H9 (cell line): ENCODE results near the gene EPHB2. TPM values are rescaled to one million over a fixed set of nuclear protein-coding genes. Genes with fewer than 3 reads are reported as not detected.

Experiments
- DNase-seq: peaks from one replicate; pipeline ENCODE4 v3.0.0-alpha.2; 2017
- H2AFZ ChIP-seq: one replicate; pipeline ENCODE4 v1.6.1; 2013; ENCODE audit warnings: mild to moderate bottlenecking, low read length, control low read depth, moderate library complexity
- H2AK5ac ChIP-seq: 2 replicates; pipeline ENCODE4 v1.6.1; 2013; ENCODE audit warnings: low read length, control low read depth, mixed read lengths; ENCODE audit not compliant: insufficient read length
- H2BK120ac ChIP-seq: one replicate; pipeline ENCODE4 v1.6.1; 2013; ENCODE audit warnings: low read depth, mild to moderate bottlenecking, low read length, control low read depth, inconsistent platforms; ENCODE audit not compliant: poor library complexity, severe bottlenecking
- H2BK12ac ChIP-seq: 2 replicates; pipeline ENCODE4 v1.6.1; 2013; ENCODE audit warnings: low read length, control low read depth, mixed read lengths, low read depth; ENCODE audit not compliant: insufficient read length
- H2BK15ac ChIP-seq: 2 replicates; pipeline ENCODE4 v1.6.1; 2013; ENCODE audit warnings: low read depth, low read length, control low read depth
- H2BK20ac ChIP-seq: one replicate; pipeline ENCODE4 v1.6.1; 2013; ENCODE audit warnings: low read depth, mild to moderate bottlenecking, low read length, control low read depth, inconsistent platforms; ENCODE audit not compliant: poor library complexity, severe bottlenecking
- H2BK5ac ChIP-seq: 2 replicates; pipeline ENCODE4 v1.6.1; 2013; ENCODE audit warnings: low read length, control low read depth, mixed read lengths; ENCODE audit not compliant: insufficient read length
- H3K14ac ChIP-seq: 2 replicates; pipeline ENCODE4 v1.6.1; 2013; ENCODE audit warnings: low read length, control low read depth; ENCODE audit not compliant: insufficient read depth
- H3K18ac ChIP-seq: 2 replicates; pipeline ENCODE4 v1.6.1; 2013; ENCODE audit warnings: low read depth, mild to moderate bottlenecking, mixed read lengths, low read length, control low read depth; ENCODE audit not compliant: insufficient read length
- H3K23ac ChIP-seq: 2 replicates; pipeline ENCODE4 v1.6.1; 2013; ENCODE audit warnings: low read length, control low read depth, mixed read lengths, low read depth; ENCODE audit not compliant: insufficient read length
- H3K23me2 ChIP-seq: 2 replicates; pipeline ENCODE4 v1.6.1; 2013; ENCODE audit warnings: low read depth, mild to moderate bottlenecking, mixed read lengths, low read length, control low read depth; ENCODE audit not compliant: insufficient read length, poor library complexity, severe bottlenecking
- H3K27ac ChIP-seq: 2 replicates; pipeline ENCODE4 v1.5.1; 2013; ENCODE audit warnings: low read length, control low read depth, mixed read lengths, low read depth; ENCODE audit not compliant: insufficient read length
- H3K27me3 ChIP-seq: 2 replicates; pipeline ENCODE4 v1.6.1; 2013; ENCODE audit warnings: low read length, control low read depth, inconsistent platforms; ENCODE audit not compliant: insufficient read depth
- H3K4ac ChIP-seq: 2 replicates; pipeline ENCODE4 v1.6.1; 2013; ENCODE audit warnings: low read depth, mild to moderate bottlenecking, control low read depth, inconsistent platforms, low read length, moderate library complexity
- H3K4me1 ChIP-seq: 2 replicates; pipeline ENCODE4 v1.6.1; 2013; ENCODE audit warnings: low read length, control low read depth, inconsistent platforms; ENCODE audit not compliant: insufficient read depth
- H3K4me2 ChIP-seq: 2 replicates; pipeline ENCODE4 v1.6.1; 2013; ENCODE audit warnings: low read length, control low read depth, mixed read lengths; ENCODE audit not compliant: insufficient read length, insufficient read depth
- H3K56ac ChIP-seq: 2 replicates; pipeline ENCODE4 v1.6.1; 2013; ENCODE audit warnings: low read depth, mild to moderate bottlenecking, mixed read lengths, low read length, control low read depth; ENCODE audit not compliant: insufficient read length
- H3K79me1 ChIP-seq: 2 replicates; pipeline ENCODE4 v1.6.1; 2013; ENCODE audit warnings: low read depth, mild to moderate bottlenecking, moderate library complexity, low read length, control low read depth, inconsistent platforms; ENCODE audit not compliant: insufficient read depth, poor library complexity, severe bottlenecking
- H3K79me2 ChIP-seq: 2 replicates; pipeline ENCODE4 v1.6.1; 2013; ENCODE audit warnings: low read length, control low read depth, inconsistent platforms; ENCODE audit not compliant: insufficient read depth
- H3K9ac ChIP-seq: 2 replicates; pipeline ENCODE4 v1.6.1; 2013; ENCODE audit warnings: low read length, control low read depth, mixed read lengths; ENCODE audit not compliant: insufficient read length; ENCODE audit errors: extremely low read depth
- H3K9me3 ChIP-seq: one replicate; pipeline ENCODE4 v1.6.1; 2013; ENCODE audit warnings: low read depth, low read length, inconsistent platforms; ENCODE audit not compliant: control insufficient read depth
- H3T11ph ChIP-seq: one replicate; pipeline ENCODE4 v1.6.1; 2013; ENCODE audit warnings: mild to moderate bottlenecking, low read length, control low read depth, inconsistent platforms
- H4K20me1 ChIP-seq: one replicate; pipeline ENCODE4 v1.6.1; 2013; ENCODE audit not compliant: control insufficient read depth, insufficient read length, insufficient read depth
- H4K5ac ChIP-seq: 2 replicates; pipeline ENCODE4 v1.6.1; 2013; ENCODE audit warnings: low read depth, mild to moderate bottlenecking, mixed read lengths, low read length, control low read depth; ENCODE audit not compliant: insufficient read length
- H4K8ac ChIP-seq: replicated peaks from 2 replicates; pipeline ENCODE4 v1.6.1; 2013; ENCODE audit warnings: low read length, control low read depth, mixed read lengths, low read depth; ENCODE audit not compliant: insufficient read length
- H4K91ac ChIP-seq: 2 replicates; pipeline ENCODE4 v1.6.1; 2013; ENCODE audit warnings: low read depth, mild to moderate bottlenecking, moderate library complexity, mixed read lengths, low read length, control low read depth; ENCODE audit not compliant: insufficient read length
- H3K27ac Mint-ChIP-seq, 3 experiments: 2 replicates in 2 of 3; 3 replicates in 1 of 3; pipeline ENCODE4 v1.8.0; 2020 to 2021; ENCODE audit warnings: mixed read lengths in 3 of 3, mild to moderate bottlenecking in 1 of 3, moderate library complexity in 1 of 3
- H3K27me3 Mint-ChIP-seq: 2 replicates; pipeline ENCODE4 v1.8.0; 2021; ENCODE audit warnings: low read depth, mild to moderate bottlenecking, moderate library complexity, mixed read lengths
- H3K36me3 Mint-ChIP-seq, 3 experiments: 2 replicates in 2 of 3; 3 replicates in 1 of 3; pipeline ENCODE4 v1.8.0; 2020 to 2021; ENCODE audit warnings: low read depth in 3 of 3, mixed read lengths in 3 of 3; ENCODE audit not compliant: insufficient read depth in 1 of 3
- H3K4me1 Mint-ChIP-seq, 2 experiments: 2 replicates each; pipeline ENCODE4 v1.8.0; 2020; ENCODE audit warnings: mixed read lengths in 2 of 2
- H3K4me3 Mint-ChIP-seq, 2 experiments: 2 replicates in 1 of 2; 3 replicates in 1 of 2; pipeline ENCODE4 v1.8.0; 2020 to 2021; ENCODE audit warnings: mild to moderate bottlenecking in 2 of 2, mixed read lengths in 2 of 2, moderate library complexity in 1 of 2
- H3K9me3 Mint-ChIP-seq, 2 experiments: 2 replicates in 1 of 2; 3 replicates in 1 of 2; pipeline ENCODE4 v1.8.0; 2020; ENCODE audit warnings: mild to moderate bottlenecking in 2 of 2, mixed read lengths in 2 of 2, moderate library complexity in 1 of 2
- WGBS: extraction: QIAGEN DNeasy Blood & Tissue Kit; methylation state at CpG from one replicate; pipeline ENCODE4 v1.1.7; 2013; ENCODE audit warnings: missing lambda C conversion rate, low lambda C conversion rate, mixed read lengths; ENCODE audit not compliant: insufficient read length; ENCODE audit errors: extremely low coverage; 5-methylcytosine and 5-hydroxymethylcytosine counted together
- total RNA-seq: library from RNA; stranded (reverse); gene quantifications from 2 replicates; pipeline ENCODE4 v1.2.1, GENCODE V29; 2021
- TF ChIP-seq, protein P1 (sequence below): fragments of 200-600 bp; sonication (generic); conservative IDR thresholded peaks from 3 replicates; pipeline ENCODE4 v1.8.0; 2021; ENCODE audit warnings: antibody characterized with exemption, mild to moderate bottlenecking

Gene EPHB2
- total RNA-seq, 1 experiment from 2014 or later: 9.5 TPM

- H3K27ac Mint-ChIP-seq: peak overlapping the region in 1 of 3 experiments; percentile 52; a peak in 3 of 7 replicates
- no peak overlapping the region for H3K4me3 Mint-ChIP-seq
- H3K14ac ChIP-seq: no peak overlapping the region; the same call in 1 of the 2 replicates
These were observed 115.0 kb downstream of the EPHB2 start for GRCh38 chr1:22825486-22826189.

More at GRCh38 chr1:22825486-22826189, 115.0 kb downstream of the EPHB2 start:
- H2AFZ ChIP-seq: no peak overlapping the region
- no peak overlapping the region for H4K91ac ChIP-seq
- H2BK20ac ChIP-seq: no peak overlapping the region
- no peak overlapping the region for H3K23ac ChIP-seq
- no peaks in the 10 kb centered on the region for H3K79me1 ChIP-seq
- no peaks in the 10 kb centered on the region for H3K79me2 ChIP-seq
- no peak overlapping the region for H2BK15ac ChIP-seq
- DNase-seq: no peak
- H3T11ph ChIP-seq: no peak overlapping the region
- H3K27ac ChIP-seq: no peak overlapping the region
- no CpG with 5 or more reads among the region's 4 CpGs for WGBS
- no peak overlapping the region for H3K18ac ChIP-seq
- no peaks in the 10 kb centered on the region for H3K9me3 Mint-ChIP-seq
- H4K5ac ChIP-seq: no peak overlapping the region
- TF ChIP-seq, protein P1, sequence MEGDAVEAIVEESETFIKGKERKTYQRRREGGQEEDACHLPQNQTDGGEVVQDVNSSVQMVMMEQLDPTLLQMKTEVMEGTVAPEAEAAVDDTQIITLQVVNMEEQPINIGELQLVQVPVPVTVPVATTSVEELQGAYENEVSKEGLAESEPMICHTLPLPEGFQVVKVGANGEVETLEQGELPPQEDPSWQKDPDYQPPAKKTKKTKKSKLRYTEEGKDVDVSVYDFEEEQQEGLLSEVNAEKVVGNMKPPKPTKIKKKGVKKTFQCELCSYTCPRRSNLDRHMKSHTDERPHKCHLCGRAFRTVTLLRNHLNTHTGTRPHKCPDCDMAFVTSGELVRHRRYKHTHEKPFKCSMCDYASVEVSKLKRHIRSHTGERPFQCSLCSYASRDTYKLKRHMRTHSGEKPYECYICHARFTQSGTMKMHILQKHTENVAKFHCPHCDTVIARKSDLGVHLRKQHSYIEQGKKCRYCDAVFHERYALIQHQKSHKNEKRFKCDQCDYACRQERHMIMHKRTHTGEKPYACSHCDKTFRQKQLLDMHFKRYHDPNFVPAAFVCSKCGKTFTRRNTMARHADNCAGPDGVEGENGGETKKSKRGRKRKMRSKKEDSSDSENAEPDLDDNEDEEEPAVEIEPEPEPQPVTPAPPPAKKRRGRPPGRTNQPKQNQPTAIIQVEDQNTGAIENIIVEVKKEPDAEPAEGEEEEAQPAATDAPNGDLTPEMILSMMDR: no peak
- no peak overlapping the region for H2BK12ac ChIP-seq
- H2BK120ac ChIP-seq: no peak overlapping the region
- peaks cover 4% of the 10 kb centered on the region; the same call in 1 of the 2 replicates for H3K4me1 ChIP-seq
- H3K23me2 ChIP-seq: no peaks in the 10 kb centered on the region
- H3K4me1 Mint-ChIP-seq: peaks cover 35 to 44% of the 10 kb centered on the region in 2 experiments
- H3K27me3 Mint-ChIP-seq: no peaks in the 10 kb centered on the region; the same call in 1 of the 2 replicates
- H3K56ac ChIP-seq: no peak overlapping the region
- no peak overlapping the region for H2AK5ac ChIP-seq
- no peak overlapping the region for H4K8ac ChIP-seq
- no peak overlapping the region for H3K9ac ChIP-seq
- no peak overlapping the region for H3K4me2 ChIP-seq
- no peaks in the 10 kb centered on the region for H3K9me3 ChIP-seq
- H3K4ac ChIP-seq: no peak overlapping the region
- H2BK5ac ChIP-seq: no peak overlapping the region
- no peaks in the 10 kb centered on the region for H3K36me3 Mint-ChIP-seq
- no peaks in the 10 kb centered on the region for H3K27me3 ChIP-seq
- no peaks in the 10 kb centered on the region for H4K20me1 ChIP-seq
